Stimulated activated CD4-positive, alpha-beta T cell treated with anti-CD3 and anti-CD28 coated beads, Interleukin-4, amount 100 ng/mL, for 24 hours (primary cell): ENCODE measurements around the gene RNF220.
"Not testable (repeated sequence)": the region's sequence is repeated elsewhere in the genome, so short reads cannot be mapped to it uniquely, and the experiment has no call there.

Experiments used
- DNase-seq: peaks from one replicate; pipeline ENCODE4 v3.0.0-alpha.2; 2020

The RNF220 gene

DNA sequence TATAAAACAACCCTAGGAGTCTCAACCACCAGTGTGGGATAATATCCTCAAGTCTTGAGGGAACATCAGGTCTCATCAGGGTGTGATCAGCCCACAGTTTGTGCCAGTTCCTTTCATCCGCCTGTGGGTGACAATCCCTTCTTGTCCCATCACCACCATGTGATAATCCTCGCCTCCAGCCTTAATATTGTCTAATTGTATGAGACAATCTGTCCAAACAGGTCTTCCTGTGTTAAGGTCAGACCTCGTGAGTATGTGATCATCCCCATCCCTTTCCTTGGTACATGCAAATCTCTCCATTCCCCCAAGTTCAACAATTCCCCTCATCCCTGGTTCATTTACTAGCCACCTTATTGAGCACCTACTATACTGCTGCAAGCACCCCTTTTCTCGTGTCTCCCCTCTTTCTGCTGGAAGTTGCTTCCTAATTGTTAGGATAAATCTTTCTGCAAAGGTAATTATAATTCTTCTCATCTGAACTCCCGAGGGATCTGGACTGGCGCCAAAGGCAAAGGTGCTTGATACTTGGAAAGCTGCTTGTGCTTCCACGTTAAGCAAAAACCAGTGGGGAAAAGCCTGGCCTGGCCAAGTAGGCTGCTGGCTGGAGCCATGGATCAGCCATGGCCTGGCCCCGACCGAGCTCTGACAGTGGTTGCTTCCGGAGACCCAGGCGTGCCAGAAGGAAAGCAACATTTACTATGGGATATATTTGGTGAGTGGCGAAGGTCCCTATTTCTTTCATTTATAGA lies 92.5 kb downstream of the RNF220 start:
- no peak for DNase-seq

DNA sequence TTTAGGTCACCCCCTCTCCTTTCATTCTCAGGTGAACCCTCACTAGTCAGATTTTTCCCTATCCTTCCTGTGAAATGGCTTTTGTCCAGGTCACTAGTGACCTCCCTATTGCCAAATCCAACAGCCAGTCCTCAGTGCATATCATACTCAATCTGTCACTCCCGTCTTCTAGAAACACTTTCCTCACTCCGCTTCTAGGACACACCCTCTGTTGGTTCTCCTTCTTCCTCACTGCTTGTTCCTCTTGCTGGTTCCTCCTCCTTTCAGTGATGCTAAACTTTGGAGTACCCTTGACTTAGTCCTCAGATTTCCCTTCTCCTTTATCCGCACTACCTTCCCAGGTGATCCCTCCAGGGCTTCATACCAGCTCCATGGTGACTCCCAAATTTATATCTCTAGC lies 94.3 kb downstream of the RNF220 start:
- no peak for DNase-seq

DNA sequence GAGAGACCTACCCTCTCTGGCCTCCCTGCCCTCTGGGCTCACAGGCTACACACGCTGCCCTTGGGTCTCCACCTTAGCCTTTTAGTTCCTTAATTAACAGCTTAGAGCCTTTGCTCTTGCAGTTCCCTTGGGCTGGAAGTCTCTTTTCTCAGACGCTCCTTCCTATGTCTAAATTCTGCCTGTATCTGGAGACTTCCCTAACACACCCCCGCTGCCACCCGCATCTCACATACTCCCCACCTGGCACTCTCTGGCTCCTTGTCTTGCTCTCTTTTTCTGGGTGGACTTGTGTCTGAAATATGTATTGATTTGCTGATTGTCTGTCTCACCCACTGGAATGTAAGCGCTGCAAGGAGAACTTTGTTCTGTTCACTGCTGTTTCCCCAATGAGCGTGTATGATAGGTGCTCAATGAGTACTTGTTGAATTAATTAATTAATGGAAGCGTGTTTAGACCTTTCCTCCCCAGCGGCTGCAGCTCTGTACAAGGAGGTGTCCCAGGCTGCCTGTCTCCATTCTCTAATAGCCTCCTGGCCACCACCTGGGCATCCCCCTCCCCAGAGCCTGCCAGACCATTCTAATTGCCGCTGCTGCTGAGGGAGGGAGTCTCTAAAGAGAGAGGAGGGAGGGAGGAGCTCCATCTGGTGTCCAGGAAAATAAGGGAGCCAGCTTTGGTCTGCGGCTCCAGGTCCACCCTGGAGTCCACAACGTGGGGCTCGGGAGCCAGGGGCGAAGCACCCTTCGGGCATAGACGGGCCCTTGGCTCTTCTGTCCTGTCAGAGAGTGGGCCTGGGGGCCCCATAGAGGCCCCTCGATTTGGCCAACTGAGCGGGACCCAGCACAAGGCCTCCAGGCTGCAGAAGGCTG lies 95.4 kb downstream of the RNF220 start:
- no peak for DNase-seq

DNA sequence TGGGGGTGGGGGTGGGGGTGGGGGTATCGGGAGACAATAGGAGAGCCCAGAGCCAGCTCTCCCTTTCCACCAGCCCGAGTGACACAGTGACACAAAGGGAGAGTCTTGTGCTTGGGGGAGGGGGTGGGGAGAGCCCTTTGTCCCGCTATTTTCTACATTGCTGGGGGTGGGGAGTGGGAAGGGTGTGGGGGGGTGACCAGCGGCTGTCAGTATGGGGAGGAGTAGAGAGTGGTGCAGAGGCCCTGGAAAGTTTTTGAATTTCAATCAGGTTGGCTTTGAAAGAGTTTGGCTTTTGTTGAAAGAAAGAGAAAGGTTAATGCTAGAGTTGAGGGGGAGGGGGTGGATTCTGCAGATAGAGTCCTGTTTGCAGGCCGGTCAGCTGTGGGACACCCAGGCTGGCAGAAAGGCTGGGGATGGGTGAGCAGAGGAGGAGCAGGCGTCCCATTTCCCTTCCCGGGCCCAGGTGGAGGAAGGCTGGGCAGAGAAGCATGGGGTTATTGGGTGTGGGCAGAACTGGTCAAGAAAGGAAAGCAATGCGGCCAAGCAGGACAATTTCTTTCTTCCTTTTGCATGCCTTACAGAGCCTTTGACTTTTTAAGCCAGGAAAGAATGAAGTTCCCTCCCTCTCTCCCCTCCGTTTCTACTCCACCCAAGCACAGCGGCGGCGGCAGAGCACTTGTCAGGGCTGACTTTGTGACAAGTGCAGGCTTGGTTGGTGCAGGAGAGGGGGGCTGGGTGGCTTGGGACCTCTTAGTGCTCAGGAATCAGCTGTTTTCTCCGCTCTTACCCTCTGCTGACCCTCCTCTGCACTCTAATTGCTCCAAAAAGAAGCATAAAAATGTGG lies 96.2 kb downstream of the RNF220 start:
- no peak for DNase-seq

DNA sequence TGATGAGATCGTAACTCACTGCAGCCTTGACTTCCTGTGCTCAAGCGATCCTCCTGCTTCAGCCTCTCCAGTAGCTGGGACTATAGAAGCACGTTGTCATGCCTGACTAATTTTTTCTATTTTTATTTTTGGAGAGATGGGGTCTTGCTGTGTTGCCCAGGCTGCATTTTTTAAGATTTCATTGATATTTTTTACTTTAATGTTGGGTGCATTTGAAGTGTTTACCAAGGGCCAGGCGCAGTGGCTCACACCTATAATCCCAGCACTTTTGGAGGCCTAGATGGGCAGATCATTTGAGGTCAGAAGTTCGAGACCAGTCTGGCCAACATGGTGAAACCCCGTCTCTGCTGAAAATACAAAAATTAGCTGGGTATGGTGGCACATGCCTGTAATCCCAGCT lies 97.8 kb downstream of the RNF220 start:
- DNase-seq, result not testable (repeated sequence)

DNA sequence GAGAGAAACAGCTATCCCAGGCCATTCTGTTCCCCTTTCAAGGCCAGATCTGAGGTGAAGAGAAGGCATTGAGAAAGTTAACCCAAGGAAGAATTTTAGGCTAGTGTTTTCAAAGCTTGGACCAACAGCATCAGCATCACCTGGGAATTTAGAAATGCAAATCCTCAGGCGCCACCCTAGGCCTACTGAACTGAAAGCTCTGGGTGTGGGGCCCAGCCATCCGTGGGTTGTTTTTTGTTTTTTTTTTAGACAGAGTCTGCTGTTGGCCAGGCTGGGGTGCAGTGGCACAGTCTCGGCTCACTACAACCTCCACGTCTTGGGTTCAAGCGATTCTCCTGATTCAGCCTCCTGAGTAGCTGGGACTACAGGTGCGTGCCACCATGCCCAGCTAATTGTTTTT lies 98.6 kb downstream of the RNF220 start:
- DNase-seq, result no peak

DNA sequence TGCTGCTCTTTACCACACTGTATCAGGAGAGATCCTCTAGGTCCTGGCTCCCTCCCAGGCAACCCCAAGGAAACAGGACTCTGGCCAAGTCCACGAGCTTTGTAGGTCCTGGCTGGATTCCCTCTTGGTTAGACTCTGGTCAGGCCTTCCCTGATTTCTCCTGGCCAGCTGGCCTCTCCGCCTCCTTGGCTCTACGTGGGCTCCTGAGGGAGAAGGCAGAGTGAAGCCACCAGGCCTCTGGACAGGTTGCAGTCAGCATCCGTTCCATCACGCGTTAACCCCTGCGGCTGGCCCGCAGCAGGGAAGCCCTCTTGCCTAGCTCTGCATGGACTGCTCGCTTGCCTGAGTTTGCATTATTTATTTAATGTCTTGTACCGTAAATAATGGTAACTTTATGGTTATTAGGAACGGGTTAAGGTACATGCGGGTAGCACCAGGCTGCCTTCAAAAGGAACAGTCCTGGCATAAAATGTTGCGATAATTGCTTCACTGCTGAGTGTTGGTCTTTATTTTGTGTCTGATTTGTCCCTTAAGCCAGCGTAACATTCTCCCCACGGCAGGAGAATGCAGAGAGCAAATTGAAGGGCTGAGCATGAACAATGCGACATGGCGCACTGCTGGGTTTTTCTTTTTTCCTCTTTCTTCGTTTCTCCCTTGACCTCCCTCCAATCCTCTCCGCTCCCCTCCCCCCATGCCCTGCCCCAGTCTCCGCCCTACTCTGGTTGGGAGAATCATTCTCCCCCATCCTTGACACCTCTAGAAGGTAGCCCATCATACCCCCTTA lies 100.3 kb downstream of the RNF220 start:
- no peak for DNase-seq

DNA sequence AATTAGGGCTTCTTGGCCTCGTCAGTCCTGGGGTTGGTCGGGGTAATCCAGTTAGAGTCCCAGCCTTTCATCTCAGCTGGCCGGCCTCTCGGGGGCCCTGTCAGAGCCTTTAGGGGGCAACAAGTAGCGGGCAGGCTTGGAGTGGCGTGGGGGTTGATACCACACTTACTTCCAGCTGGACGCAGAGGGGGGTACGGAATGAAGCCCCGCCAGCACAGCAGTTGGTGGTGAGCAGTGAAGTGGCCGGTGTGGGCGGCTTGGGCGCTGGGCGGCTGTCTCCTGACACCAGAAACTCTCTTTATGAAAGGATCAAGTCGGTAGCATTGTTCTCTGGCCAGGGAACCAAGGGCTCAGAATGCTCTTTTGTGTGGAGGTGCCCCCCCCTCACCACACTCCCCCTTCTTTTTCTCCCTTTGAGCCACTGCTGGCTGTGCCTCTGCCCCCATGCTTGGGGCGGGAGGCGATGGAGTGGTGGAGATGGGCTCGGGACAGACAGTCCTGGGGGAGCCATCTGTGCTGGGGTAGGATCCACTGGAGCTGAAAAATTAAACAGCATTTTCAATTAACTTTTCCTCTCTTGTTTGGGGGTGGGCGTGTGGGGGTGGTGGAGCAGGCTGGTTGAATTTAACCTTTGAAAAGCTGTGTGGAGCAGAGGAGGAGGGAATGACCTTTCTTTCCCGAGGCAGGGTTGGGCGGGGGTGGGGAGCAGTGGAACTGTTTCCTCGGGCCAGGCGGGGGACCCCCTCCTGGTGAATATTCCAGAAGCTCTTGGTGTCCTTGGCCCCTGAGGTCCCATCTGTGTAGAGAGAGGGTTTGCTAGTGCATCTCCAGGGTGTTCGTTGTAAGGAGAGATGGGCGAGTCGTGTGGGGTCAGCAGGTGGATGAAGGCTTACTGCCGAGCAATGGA lies 102.7 kb downstream of the RNF220 start:
- no peak for DNase-seq

DNA sequence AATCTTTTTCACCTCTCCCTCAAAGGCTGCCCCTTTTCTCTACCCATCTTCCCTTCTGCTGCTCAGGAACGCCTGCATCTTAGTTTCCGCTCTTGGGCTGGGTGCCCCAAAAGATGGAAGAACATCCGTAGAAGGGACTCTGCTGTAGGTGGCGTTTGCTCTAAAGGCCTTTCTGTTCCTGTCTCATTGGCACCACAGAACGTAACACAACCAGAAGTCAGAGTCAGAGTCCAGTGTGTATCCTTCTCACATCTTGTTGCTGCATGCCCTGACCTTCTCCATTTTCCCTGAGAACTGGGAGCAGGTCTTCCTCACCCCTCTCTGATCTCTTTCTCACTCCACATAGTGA lies 103.3 kb downstream of the RNF220 start:
- DNase-seq, result no peak

DNA sequence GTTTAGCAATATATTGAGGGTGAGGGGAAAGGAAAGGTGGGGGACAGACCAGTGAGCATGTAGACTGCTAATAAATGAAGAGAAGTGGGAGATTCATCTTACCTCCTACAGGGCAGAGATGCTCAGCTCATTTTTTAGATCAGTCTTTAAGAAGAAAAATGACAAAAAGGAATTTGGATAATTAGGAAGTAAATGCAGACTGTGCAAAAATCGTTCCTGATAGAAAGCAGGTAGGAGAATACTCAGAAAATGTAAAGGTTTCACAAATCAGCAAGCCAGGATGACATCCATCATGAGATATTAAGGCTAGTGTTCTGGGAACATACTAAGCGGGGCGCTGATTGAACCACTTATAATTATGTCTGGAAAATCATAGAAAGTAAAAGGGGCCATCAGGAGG lies 106.3 kb downstream of the RNF220 start:
- DNase-seq, result no peak

DNA sequence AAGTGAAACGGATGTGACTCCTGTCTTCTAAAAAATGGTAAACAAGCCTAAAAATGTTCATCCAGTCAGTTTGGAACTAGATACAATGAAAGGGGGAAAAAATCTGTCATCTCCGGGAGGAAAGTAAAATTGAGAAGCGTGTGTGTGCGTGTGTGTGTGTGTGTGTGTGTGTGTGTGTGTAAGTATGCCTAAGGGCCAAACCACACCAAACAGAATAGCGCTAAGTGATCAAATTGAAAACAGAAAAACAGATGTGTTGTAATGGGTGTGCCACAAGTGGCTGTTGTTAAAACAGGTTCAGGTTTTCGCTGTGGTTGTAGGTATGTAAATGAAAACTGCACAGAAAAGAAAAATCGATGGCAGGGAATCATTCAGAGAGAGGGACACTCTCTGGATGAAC lies 106.7 kb downstream of the RNF220 start:
- no peak for DNase-seq

DNA sequence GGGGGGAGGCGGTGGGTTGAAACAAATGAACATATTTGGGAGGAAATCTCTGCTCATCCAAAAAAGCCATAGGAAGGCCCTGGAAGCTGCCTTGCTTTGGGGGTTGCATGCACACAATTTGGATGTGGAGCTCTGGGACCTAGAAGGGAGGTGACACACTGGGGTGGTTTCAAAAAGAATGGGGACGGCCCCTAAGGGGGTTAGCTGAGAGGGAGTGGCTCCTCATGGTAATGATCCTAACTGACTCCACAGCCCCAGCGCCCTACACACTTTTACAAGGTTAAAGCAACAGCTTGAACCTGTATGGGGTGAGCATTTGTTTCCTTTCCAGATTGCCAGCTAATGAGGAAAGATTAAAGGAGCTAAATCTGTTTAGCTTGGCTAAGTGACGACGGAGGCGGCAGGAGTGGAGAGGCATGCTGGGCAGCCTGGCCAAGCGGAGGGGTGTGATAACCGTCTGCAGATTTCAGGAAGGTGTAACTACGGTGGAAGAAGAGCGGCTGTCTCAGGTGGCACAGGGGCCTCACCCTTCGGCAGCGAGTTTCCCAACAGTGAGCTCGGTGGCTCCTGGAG lies 107.3 kb downstream of the RNF220 start:
- peak; percentile 13 for DNase-seq

DNA sequence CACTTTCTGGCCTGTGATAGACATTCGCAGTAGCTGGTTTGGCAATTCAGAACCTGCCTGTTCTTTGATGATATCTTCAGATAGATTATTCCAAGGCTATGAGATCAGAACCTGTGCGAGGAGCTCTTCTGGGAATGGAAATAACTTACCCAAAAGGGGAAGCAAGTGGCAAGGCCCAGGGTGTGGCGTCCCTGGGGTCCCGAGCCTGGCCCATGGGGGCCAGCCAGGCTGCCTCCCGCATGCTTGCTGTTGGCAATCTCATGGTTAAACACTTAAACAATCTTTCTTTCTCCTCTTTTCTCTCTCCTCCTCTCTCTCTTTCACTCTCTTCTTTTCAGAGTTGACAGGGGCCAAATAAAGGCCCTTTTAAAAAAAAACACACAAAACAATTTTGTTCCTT lies 108.1 kb downstream of the RNF220 start:
- no peak for DNase-seq

DNA sequence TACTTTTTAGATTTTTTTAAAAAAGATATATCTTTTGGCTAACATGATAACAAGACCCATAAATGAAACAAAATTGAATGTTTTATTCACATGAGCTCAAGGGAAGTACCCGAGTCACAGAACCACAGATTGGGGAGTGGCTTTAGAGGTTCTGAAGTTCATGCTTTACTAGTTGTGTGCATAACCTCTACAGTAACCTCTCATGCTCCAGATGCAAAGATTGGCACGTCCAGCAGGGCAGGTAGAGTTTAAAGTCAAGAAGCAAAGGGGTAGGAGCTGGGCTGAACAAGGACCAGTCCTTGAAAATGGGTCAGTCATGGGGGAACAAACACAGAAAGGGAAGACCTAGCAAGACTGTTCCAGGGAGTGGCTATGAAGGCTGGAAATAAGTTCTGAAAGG lies 109.6 kb downstream of the RNF220 start:
- no peak for DNase-seq

DNA sequence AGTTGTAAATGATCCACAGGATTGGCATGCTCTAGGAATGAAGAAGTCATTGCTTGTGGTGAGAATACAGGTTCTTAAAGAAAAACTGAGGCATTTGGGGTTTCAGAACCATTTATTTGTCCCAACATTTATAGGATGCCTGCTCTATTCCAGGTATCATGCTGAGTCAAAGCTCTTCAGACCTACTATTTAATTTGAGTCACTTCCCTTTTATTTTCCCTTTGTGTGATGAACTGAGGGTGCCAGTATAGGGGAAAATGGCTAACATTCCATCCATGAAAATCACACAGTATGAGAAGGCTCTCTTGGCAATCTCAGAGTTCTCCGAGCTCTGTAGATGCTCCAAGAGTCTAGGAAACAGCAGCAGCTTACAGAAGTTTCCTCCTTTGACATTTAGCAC lies 110.4 kb downstream of the RNF220 start:
- no peak for DNase-seq

DNA sequence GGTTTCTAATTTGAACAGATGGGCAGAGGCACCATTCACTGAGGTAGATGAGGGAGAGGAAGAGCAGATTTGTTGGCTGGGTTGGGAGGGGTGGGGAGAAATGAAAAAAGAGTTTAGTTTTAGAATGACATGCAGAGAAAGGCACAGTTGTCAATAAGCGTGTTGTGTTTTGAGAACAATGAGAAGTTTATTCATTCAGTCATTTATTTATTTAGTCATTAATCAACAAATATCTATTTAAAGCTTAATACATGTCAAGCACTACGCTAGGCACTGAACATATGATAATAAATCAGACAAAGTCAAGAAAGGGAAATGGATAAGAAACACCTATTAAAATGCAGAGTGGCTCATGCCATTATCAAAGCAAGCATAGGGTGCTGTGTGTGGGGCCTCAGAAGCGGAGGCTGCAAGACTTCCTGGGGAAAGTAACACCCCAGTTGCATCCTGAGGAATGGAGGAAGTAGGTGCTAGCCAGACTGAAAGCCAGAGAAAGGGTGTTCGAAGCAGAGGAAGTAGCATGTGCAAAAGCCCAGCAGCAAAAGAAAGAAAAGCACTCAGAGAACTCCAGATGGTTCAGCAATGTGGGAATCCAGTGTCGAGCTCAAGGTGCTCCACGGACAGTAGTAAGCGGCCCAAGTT lies 114.1 kb downstream of the RNF220 start:
- DNase-seq, result no peak

DNA sequence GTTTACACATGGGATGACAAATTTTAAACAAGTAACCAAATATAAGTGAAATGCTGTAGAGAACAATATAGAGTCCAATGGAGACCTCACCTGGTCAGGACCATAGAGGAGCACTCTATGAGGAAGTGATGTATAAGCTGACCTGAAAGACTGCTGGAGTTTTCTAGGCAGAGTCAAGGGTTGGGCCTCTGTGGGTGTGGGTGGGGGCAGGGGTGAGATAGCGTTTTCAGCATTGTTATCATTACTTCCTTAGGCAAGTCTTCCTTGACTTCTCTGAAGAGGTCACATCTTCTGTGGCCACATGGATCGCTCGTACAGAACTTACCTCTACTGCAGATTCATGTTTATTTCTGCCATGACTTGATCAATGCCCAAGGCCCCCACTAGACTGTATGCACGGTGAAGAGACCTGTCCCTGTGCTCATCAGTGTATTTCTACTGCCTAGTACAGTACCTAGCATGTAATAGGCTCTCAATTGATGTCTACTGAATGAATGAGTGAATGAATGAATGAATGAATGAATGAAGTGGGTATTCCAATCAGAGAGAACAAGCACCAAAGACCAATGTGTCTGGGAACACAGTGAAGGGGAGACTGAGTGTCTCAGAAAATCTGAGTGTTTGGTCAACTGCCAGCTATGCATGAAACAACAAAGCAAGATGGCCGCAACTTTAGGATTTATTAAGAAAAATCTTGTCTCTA lies 116.5 kb downstream of the RNF220 start:
- DNase-seq, result no peak

DNA sequence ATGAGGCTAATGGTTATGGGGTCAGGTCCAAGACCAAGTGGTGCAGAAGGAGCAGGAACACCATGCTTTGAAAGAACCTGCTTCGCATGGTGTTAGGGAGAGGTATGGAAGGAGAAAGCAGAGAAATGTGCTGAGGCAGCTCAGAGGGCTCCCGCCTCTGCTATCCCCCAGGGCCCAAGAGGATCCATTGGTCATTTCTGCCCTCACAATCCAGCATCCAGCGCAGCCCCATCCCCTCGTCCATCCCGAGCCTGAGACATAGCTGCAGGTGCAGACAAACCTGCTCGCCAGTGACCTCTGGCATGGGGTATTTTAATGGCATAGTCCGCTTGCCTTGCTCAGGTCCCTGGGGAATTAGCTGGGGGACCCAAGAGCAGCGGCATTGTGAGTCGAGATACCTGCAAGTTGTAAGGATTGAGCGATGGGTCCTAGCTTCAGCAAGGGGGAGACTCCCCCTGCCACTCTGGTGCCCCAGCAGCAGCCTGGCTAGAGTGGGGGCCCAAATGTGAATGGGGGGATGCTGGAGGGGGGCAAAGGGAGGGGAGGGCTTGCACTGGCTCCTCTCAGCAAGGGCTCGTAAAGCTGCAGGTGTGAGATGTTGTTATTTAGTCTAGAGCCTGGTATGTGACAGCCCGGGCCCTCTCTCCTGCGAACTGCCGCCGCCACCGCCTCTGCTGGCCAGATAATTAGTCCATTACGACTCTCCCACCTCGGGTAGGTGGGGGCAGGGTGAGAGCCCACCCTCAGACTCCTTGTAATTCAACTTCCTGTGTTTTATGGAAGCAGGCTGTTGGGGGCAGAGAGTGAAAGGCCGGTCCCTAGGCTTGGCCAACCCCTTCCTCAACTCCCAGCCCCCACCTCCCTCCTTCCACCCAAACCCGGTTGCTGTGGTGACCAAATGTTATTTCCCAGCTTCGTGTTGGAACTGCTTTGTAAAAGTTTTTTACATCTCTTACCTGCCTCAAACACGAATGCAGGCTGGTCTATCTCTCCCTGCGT lies 118.8 kb downstream of the RNF220 start:
- DNase-seq, result no peak
